ENCODE data around the gene SLC13A3. TPM values are rescaled to one million over a fixed set of nuclear protein-coding genes. Genes with fewer than 3 reads are reported as not detected.
"Not testable (repeated sequence)": the region's sequence is repeated elsewhere in the genome, so short reads cannot be mapped to it uniquely, and the experiment has no call there.

Gene SLC13A3
- total RNA-seq, 1 experiment from 2014 or later = 0.17 TPM

DNA sequence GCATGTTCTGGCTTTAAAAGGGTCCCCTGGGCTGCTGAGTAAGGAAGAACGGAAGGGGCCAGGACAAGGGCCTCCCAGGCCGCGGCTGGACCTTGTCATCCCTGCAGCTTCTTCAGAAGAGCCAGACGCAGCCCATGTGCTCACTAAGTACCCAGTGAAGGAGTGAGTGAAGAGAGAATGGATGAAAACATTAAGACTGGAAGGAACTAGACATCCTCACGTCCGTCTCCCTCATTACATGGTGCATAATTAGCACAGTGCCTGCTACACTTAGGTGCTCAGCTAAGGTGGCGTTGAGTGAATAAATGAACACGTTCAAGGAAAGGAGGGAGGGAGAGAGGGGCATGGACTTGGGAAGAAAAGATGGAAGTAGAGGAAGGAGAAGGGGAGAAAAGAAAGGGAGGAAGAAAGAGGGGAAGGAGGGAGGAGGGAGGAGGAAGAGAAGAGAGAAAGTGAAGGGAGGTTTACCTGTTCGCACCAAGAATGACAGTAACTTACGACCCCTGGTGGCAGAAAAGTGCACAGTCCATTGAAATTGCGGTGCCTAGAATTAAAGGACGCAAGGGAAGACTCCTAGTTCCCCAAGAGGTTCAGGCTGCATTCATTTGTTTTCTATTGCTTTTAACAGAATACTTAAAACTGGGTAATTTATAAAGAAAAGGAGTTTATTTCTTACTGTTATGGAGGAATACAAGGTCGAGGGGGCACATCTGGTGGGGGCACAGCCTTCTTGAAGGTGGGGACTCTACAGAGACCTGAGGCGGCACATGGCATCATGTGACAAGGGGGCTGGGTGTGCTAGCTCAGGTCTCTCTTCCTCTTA, 30.0 kb upstream of the SLC13A3 start:
- peak; percentile 37 for DNase-seq (ENCODE audit: low read depth)

DNA sequence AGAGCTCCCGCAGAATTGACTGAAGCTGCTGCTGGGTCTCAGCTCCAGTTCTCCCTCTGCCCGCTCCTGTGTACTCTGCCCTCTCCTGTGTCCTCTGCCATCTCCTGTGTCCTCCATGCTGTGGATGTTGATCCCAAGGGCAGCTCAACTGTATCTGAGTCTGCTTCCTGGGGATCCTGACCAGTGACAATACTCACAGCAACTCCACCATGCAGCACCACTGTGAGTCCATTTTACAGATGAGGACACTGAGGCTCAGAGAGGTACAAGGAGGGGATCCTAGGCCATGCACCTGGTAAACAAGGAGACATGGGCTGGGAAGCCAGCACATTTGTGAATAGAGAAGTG, 29.4 kb upstream of the SLC13A3 start:
- no peak for DNase-seq (ENCODE audit: low read depth)

DNA sequence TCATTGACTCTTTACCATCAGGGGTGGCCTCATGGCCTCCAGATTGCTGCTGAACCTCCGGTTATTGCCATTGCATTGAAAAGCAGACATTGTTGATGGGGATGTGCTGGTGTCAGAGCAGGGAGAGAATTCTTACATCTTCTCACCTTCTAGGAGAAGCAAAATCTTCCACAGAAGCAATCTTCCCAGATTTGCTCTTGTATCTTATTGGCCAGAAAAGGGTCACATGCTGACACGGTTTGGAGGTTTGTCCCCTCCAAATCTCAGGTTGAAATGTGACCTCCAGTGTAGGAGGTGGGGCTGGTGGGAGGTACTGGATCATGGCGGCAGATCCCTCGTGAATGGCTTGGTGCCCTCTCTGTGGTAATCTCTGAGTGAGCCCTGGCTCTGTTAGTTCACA, 27.3 kb upstream of the SLC13A3 start:
- no peak for DNase-seq (ENCODE audit: low read depth)

DNA sequence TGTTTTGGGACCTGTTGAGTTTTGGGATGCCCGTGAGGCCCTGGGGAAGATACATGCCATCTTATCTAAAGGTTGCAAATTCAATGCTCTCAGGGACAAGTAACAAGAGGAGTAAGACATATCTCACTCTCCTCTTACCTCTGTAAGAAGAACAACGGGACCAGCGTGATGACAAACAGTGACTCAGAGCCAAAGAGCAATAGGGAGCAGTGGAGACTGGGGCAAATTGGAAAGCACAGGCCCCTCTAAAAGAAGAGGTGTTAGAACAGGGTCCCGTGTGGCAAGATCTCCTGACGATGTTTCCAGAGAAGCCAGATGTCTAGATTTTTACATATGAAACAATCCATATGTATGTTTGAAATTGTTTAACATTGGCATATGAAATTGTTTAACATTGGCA, 26.3 kb upstream of the SLC13A3 start:
- DNase-seq (ENCODE audit: low read depth) = no peak

DNA sequence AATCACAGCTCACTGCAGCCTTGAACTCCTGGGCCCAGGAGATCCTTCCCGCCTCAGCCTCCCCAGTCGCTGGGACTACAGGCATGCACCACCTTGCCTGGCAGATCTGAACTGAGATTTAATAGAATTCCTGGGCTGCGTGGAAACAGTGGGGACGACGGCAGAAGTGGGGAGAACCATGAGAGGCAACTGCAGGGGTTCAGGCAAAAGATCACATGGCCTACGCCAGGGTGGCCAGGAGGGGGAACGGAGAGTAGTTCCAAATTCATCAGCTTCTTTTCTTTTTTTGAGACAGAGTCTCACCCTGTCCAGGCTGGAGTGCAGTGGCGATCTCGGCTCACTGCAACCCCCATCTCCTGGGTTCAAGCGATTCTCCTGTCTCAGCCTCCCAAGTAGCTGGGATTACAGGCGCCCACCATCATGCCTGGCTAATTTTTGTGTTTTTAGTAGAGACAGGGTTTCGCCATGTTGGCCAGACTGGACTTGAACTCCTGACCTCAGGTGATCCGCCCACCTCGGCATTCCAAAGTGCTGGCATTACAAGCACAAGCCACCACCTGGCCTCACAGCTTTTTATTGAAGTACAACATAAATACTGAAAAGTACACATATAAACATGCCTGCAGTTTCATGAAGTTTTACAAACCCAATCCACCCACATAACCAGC, 25.5 kb upstream of the SLC13A3 start:
- DNase-seq (ENCODE audit: low read depth) = not testable (repeated sequence)

DNA sequence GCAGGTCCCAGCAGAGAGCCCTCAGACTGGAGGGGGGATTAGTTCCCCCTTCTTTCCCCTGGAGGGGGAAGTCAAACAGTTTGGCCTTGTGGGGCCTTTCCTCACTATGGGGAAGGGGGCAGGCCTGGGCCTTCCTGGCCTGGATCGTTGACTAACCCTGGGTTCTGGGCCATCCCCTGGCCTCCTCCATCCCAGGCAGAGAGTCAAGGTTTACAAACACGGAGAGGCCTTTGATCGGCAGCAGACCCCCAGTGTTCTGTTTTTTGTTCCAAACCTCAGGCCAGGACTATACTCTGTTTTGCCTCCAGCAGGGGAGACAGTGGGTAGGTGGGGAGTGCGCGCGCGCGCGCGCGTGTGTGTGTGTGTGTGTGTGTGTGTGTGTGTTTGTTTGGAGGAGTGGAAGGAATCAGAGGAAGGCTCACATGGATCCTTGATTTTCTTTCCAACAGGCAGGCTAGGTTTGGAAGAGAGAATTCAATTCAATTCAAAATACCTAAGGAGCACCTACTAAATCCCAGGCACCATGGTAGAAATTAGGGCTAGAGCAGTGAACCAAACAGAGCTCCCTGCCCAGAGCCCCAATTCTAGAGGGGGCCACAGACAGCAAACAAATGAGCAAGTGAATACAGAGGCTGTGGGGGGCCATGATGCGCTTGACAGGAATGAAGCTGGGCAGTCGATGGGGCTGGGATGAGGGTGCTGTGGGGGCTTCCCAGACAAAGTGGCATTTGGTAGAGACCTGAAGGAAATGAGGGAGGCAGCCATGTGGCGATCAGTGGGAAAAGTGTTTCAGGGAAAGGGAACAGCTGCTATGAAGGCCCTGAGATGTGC, 23.2 kb upstream of the SLC13A3 start:
- DNase-seq (ENCODE audit: low read depth) = no peak

DNA sequence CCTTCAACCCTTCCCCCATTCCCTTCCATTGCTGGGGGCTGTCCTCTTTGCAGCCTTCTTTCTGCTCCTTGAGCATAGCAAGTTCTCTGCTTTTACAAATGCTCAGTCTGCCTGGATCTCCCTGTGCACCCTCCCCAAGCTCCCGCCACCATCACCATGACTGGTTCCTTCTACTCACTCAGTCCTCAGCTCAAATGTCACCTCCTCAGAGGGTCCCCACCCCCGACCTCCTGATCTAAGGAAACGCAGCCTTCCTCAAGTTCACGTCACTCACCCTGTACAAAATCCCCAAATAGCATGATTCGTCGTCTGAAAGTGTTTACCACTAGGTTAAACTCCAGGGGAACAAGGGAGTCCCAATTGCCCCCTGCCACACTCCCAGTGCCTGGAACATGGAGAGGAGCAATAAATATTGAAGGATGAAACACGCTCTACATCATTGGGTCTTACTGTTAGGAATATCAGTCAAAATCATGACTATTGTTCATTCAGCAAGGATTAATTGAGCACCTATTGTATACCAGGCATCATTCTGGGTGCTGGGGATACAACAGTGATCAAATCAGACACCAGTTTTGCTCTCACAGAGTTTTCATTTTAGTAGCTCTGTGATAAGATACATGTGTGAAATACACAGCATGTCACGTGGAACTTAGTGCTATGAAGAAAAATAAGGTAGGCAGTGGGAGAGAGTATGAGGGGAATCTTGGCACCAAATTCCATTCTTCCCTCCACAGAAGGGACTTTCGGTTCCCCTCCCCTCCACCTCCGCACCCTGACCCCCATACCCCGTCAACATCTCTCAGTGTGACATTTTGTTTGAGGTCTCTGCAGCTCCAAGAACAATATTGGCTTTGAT, 22.4 kb upstream of the SLC13A3 start:
- no peak for DNase-seq (ENCODE audit: low read depth)

DNA sequence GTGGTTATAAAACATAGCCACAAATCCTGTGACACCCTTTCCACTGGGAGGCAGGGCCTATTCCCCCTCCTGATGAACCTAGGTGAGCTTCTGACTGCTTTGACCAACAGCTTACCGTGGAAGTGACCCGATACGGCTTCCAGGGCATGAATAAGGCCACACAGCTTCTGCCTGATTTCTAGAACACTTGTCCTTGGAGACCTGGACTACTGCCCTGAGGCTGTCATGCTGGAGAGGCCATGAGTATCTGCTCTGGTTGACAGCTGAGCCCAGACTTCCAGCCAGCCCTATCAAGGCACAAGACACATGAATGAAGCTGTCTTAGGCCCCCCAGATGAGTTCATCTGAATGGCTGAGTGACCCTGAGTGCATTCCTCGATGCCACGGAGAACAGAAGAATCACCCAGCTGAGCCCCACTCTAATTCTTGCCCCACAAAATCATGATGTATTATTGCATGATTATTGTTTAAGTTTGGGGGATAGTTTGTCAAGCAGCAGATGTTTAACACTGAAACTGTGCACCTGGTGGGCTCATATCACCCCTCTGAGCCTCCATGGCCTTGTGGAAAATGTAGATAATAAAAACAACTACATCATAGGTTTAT, 21.4 kb upstream of the SLC13A3 start:
- DNase-seq (ENCODE audit: low read depth) = no peak

DNA sequence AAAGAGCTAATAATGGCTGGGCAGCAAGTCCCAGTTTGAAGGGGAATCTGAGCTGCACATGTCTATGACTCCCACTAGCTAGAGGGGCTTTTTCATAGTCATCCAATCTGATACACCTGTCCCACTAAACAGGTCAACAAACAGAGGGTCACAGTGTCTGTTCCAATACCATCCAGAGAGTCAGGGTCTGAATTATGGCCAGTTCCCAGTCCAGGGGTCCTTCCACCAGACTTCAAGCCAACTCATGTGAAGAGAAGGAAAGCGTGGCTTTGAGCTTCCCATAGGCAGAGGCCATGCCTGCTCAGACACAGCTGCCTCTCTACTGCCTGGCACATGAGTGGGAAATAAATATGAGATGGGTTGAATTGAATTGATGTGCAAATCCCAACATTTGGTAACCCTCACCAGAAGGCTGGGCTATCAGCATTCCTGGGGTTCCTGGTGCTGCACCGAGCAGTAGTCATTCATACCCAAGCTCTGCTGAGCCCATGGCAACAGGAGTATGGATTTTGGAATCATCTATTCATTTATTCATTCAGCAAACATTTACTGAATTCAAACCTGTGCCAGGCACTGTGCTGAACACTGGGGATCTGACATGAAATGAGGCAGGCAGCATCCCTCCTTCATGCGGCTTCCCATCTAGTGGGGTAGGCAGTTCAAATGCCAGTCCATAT, 20.7 kb upstream of the SLC13A3 start:
- no peak for DNase-seq (ENCODE audit: low read depth)

DNA sequence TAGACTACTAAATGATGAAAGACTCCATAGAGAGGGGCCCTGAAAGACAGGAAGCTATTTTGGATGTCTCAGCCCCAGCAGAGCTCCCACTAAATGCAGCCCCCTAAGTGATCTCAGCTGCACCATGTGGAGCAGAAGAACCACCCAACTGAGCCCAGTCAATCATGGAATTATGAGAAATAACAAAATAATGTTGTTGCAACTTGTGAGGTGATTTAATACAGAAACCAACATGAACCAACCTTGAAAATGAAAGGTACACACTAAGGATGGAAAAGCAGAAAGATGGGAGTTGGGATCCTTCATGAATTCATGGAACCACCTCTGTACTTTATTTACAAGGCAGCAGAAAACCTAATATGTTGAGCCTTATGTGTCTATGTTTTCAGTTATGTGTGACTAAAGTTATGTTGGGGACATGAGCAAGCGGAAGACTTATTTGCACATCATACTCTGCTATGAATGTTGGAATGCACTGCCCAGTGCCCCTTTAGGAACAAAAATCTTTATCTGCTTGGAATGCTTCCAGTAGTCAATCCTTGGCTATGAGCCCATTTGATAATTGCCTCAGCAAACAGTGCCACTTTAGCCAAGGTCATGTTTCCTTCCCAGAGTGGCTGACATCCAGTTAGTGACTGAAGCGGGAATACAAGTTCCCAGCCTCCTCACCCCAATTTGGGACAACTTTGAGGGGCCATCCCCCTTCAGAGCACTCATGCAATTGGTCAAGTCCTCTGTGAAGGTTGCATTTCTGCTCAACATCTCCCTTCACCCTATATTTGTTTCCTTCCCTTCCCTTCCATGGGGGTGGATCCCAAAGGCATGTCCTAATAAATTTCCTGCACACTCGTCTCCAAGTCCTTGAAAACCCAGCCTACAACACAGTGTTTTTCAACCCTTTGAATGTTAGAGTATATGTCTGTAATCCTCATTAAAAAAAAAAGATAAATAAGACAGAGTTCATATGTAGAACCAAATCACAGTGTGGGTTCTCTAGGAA, 19.6 kb upstream of the SLC13A3 start:
- no peak for DNase-seq (ENCODE audit: low read depth)

DNA sequence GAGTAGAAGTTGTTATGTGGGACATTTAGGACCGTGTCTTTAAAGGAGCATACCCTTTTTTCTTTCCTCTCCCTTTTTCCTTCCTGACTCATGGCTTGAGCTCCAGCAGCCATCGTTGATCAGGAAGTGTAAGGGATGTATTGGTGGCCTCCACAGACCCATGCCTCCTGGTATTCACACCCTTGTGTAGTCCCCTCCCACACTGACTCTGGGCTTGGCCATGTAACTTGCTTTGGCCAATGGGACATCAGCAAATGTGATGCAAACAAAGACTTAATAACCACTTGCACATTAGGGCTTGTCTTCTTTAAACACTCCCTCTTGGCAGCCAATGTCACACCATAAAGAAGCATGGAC, 18.9 kb upstream of the SLC13A3 start:
- DNase-seq (ENCODE audit: low read depth) = no peak

DNA sequence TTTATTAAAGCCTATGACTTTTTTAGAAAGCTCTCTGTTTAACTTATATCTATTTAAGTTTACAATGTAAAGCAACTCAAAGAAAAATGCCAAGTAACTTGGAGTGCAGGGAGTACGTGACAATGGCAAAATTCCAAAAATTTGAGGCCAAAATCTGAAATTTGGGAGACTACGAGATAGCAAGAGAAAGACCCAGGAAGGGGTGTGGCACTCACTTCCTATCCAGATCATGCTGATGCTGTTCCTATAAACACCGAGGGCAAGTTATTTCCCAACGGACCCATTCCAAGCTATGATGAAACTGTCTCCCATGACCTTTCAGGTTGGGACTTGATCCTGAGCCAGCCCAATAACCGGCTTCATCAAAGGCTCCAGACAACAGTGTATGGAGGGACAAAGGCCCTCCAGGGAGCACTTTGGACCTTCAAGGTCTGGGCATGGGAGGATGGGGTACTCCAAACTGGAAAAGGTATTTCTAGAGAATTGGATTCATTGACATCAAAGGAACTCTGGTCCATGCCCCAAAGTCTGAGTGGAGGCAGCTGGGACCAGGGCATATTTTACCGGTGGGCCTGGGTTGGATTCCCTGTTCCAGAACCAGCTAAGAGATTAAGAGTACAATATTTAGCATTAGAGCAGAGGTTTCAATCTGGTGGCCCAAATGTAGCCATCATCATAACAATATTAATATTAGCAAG, 15.7 kb upstream of the SLC13A3 start:
- no peak for DNase-seq (ENCODE audit: low read depth)

DNA sequence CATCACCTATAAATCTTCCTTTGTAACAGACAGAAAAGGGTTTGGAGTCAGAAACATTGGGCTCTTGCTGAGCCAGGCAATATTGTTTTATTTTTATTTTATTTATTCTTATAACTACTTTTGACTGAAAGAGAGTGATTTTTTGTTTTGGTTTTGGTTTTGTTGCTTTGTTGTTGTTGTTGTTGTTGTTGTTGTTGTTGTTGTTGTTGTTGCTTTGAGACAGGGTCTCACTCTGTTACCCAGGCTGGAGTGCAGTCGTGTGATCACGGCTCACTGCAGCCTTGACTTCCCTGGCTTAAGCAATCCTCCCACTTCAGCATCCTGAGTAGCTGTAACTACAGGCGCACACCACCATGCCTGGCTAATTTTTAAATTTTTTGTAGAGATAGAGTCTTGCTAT, 15.0 kb upstream of the SLC13A3 start:
- no peak for DNase-seq (ENCODE audit: low read depth)

DNA sequence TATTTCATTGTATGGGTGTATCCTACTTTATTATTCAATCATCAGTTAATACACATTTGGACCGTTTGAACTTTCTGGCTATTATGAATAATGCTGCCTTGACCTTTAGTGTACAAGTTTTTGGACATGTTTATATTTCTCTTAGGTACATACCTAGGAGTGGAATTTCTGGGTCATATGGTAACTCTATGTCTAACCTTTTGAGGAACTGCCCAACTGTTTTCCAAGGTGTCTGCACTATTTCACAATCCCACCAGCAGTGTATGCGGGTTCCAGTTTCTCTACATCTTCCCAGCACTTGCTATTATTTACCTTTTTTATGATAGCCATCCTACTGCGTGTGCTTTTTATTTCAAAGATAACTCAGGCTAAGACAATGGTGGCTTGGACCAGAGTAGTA, 14.3 kb upstream of the SLC13A3 start:
- DNase-seq (ENCODE audit: low read depth) = no peak

DNA sequence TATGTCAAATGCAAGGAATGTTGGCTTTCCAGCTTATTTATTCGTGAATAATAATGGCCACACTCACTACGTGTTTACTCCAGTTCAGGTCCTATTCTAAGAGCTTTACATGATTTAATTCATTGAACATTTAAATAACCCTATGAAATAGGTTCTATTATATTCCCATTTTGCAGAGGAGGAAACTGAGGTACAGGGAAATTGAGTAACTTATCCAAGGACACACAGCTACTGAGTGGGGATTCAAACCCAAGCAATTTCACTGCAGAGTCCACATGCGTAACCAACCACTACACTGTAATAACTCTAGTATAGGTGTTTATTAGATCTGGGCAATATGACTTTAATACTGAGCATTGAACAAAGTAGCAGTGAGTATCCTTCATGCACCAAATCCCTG, 12.3 kb upstream of the SLC13A3 start:
- DNase-seq (ENCODE audit: low read depth) = no peak

DNA sequence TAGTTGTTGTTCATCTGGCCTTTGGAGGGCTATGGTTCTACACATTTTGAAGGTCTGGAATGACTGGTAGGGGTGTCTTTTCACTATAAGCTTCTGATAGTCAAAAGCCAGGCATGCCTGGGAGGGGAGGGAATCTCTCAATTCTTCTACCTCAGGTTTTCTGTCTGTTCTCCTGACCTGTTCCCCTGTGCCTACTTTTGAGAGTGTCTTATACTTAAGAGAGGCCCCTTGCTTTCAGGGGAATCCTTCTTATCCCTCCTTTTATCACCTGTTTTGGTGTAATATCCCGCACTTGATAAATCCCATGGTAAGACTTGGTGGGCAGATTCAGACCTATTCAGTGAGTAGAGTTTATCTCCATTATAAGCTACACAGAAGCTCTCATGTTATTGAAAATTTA, 10.4 kb upstream of the SLC13A3 start:
- DNase-seq (ENCODE audit: low read depth) = no peak

DNA sequence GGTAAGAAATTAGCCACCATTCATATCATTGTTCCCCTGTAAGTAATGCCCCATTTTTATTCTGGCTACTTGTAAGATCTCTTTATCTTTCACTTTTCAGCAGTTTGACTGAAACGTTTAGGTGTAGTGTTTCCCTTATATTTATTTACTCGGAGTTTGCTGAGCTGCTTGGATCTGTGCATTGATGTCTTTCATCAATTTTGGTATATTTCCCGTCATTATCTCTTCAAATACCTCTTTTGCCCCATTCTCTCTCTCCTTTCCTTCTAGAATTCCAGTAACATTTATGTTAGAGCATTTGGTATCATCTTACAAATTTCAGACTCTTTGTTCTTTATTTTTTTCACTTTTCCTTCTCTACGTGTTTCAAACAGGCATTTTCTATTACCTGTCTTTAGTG, 9.2 kb upstream of the SLC13A3 start:
- DNase-seq (ENCODE audit: low read depth) = no peak

DNA sequence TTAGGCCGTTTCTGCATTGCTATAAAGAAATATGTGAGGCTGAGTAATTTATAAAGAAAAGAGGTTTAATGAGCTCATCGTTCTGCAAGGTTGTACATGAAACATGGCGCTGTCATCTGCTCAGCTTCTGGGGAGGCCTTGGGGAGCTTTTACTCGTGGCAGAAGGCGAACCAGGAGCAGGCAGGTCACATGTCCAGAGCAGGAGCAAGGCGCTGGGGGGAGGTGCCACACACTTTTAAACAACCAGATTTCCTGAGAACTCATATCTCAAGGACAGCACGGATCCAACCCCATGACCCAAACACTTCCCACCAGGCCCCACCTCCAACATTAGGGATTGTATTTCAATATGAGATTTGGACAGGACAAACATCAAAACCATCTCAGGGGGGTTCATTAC, 6.4 kb upstream of the SLC13A3 start:
- no peak for DNase-seq (ENCODE audit: low read depth)

DNA sequence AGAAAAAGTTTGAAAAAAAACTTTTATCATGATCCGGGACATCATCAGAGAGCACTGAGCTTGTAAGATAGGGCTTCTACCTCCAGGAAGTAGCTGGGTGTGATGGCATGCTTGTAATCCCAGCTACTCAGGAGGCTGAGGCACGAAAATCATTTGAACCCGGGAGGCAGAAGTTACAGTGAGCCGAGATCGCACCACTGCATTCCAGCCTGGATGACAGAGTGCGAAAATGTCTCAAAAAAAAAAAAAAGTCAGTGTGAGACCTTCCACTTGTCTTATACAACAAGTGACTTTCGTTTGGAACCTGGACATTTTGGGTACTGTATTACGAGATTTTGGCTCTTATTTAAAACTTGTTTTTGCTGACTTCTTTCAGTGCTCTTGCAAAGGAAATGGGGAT, 5.9 kb upstream of the SLC13A3 start:
- DNase-seq (ENCODE audit: low read depth) = no peak
